ENCODE results near the gene GPLD1.

DNA sequence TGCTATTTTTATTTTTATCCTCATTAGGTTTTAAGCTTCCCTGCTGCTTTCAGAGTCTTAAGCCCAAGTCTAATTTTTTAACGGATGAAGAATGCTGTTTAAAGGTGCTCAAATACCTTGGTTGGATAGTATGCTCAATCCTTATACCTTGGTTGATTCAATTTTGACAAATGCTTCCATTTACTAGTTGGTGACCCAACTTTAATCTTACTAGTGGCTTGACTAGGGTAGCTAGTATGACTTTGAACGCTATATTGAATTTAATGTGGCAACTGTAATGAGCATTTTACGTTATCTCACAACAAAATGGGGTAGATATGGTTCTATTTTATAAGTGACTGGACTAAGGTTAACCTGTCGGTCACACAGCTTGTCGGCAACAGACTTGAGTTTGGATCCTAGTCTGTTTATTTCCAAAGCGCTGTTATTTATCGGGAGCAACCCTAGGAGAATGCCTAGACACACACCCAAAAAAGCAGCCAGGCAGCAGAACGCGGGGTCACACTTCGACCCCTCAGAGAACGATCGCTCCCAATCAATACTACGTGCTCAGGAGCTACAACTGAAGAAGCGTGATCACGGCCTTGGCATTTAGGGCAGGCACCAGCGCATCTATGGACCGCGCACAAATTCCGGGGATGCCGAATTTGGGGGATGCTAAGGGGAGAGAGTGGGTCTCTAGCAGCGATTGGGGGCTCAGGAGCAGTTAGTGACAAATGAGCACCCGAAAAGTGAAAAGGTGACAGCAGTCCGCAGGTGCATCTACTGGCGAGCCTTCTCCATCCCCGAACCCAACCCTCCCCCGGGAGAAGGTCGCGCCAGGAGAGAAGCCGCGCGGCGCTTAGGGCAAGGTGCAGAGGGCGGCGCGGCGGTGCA is 4.8 kb upstream of the GPLD1 start:
- TF ChIP-seq, protein P1, sequence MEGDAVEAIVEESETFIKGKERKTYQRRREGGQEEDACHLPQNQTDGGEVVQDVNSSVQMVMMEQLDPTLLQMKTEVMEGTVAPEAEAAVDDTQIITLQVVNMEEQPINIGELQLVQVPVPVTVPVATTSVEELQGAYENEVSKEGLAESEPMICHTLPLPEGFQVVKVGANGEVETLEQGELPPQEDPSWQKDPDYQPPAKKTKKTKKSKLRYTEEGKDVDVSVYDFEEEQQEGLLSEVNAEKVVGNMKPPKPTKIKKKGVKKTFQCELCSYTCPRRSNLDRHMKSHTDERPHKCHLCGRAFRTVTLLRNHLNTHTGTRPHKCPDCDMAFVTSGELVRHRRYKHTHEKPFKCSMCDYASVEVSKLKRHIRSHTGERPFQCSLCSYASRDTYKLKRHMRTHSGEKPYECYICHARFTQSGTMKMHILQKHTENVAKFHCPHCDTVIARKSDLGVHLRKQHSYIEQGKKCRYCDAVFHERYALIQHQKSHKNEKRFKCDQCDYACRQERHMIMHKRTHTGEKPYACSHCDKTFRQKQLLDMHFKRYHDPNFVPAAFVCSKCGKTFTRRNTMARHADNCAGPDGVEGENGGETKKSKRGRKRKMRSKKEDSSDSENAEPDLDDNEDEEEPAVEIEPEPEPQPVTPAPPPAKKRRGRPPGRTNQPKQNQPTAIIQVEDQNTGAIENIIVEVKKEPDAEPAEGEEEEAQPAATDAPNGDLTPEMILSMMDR (conservative IDR thresholded peaks at IDR 0.05; ENCODE audit: low read depth, low read length): no peak
- no peak for TF ChIP-seq EZH2 (IDR thresholded peaks at IDR 0.05; ENCODE audit: low read length, unreplicated experiment)
